ENCODE data around the gene RRP12. TPM values are rescaled to one million over a fixed set of nuclear protein-coding genes. Genes with fewer than 3 reads are reported as not detected.

RRP12 gene
- polyA plus RNA-seq, 1 of the 3 experiments (the other 2 are of a cell fraction) = 46.4 TPM

GRCh38 chr10:97314671-97315070, 86.5 kb downstream of the RRP12 start:
- Histone ChIP-seq H3F3A (replicated peaks; ENCODE audit: insufficient read depth) (no peaks in the 10 kb centered on the region), H3K9me2 (no peaks in the 10 kb centered on the region), H3K27ac (ENCODE audit: low read depth in 2 of 2, low read length in 1 of 2) (no peak overlapping the region), H3K9me3 (no peaks in the 10 kb centered on the region), H3K4me2 (no peak overlapping the region), H4K20me1 (ENCODE audit: insufficient read depth) (no peaks in the 10 kb centered on the region), H3K36me3 (replicated peaks in 1 of 2; ENCODE audit: control insufficient read depth in 1 of 2, insufficient read depth in 2 of 2, low read length in 1 of 2) (no peaks in the 10 kb centered on the region), H3K27me3 (ENCODE audit: insufficient read depth) (no peaks in the 10 kb centered on the region), H3K9ac (no peak overlapping the region), H3K4me3 (ENCODE audit: low read depth in 2 of 2, low read length in 1 of 2) (no peak overlapping the region), H2AFZ (ENCODE audit: low read depth) (no peak overlapping the region), H3K79me2 (ENCODE audit: insufficient read depth) (no peaks in the 10 kb centered on the region), H3K4me1 (ENCODE audit: control insufficient read depth in 1 of 2, insufficient read depth in 2 of 2, low read depth in 1 of 2, low read length in 1 of 2) (no peaks in the 10 kb centered on the region; a peak in 1 of 4 replicates)
- WGBS (ENCODE audit: low lambda C conversion rate) = 45% methylated on average over 4 of the region's 4 CpGs
- ChIA-PET CTCF (interaction anchor here (1.0 to 1.7 kb wide), 3 partner anchors 16 to 36 kb away, joined by 3 to 4 read pairs (median 4); no protein-coding TSS in a partner anchor), POLR2A (no interaction called here)
- DNase-seq = no peak
- TF ChIP-seq NFIC (IDR thresholded peaks at IDR 0.05; ENCODE audit: borderline replicate concordance) (no peak), PBX3 (IDR thresholded peaks at IDR 0.05) (no peak), ELF1 (IDR thresholded peaks at IDR 0.05) (no peak), GATA2 (CRISPR knock-in tag; IDR thresholded peaks at IDR 0.05) (no peak), MEF2A (IDR thresholded peaks at IDR 0.05; ENCODE audit: borderline replicate concordance, low read depth) (no peak), SMC3 (IDR thresholded peaks at IDR 0.05; ENCODE audit: low read depth, low read length) (no peak), USF1 (IDR thresholded peaks at IDR 0.05; ENCODE audit: borderline replicate concordance, low read depth) (no peak), FOXJ3 (CRISPR knock-in tag; IDR thresholded peaks at IDR 0.05) (no peak), JUND (IDR thresholded peaks at IDR 0.05) (no peak), ZBTB33 (IDR thresholded peaks at IDR 0.05; ENCODE audit: borderline replicate concordance, low read depth) (no peak), TCF12 (IDR thresholded peaks at IDR 0.05) (no peak), USF2 (IDR thresholded peaks at IDR 0.05; ENCODE audit: borderline replicate concordance, low read depth, low read length) (no peak), YY1 (IDR thresholded peaks at IDR 0.05; ENCODE audit: low read depth) (no peak), MAX (IDR thresholded peaks at IDR 0.05; ENCODE audit: low read depth) (no peak), RCOR1 (IDR thresholded peaks at IDR 0.05; ENCODE audit: low read length) (no peak), EZH2phosphoT487 (IDR thresholded peaks at IDR 0.05; ENCODE audit: borderline replicate concordance, low read depth) (no peak)
